Measurements from ENCODE around the gene EFHC2. TPM values are rescaled to one million over a fixed set of nuclear protein-coding genes. Genes with fewer than 3 reads are reported as not detected.

EFHC2 gene
- total RNA-seq, 1 donor from 2014 or later = not detected

GRCh38 chrX:44105228-44105913 is 238.1 kb downstream of the EFHC2 start:
- no peaks in the 10 kb centered on the region for H3K36me3 Mint-ChIP-seq (ENCODE audit: low read depth, unreplicated experiment)
- Histone ChIP-seq H3K4me2 (ENCODE audit: low read length) (no peak overlapping the region), H3K9ac (ENCODE audit: low read length) (no peak overlapping the region), H3K27ac (ENCODE audit: low read depth, low read length) (no peak overlapping the region), H3K4me3 (ENCODE audit: insufficient read depth, low read depth, low read length) (no peak overlapping the region), H4K20me1 (ENCODE audit: insufficient read depth, low read length) (no peaks in the 10 kb centered on the region), H3K9me3 (ENCODE audit: insufficient read depth, low read depth, low read length) (no peaks in the 10 kb centered on the region), H3K79me2 (ENCODE audit: insufficient read depth, low read length) (no peaks in the 10 kb centered on the region), H3K4me1 (ENCODE audit: insufficient read depth, low read length) (no peaks in the 10 kb centered on the region), H3K36me3 (ENCODE audit: insufficient read depth, low read length) (no peaks in the 10 kb centered on the region), H2AFZ (ENCODE audit: low read depth, low read length) (no peak overlapping the region), H3K27me3 (ENCODE audit: insufficient read depth, low read length) (no peaks in the 10 kb centered on the region)
- no peak overlapping the region for H3K4me3 Mint-ChIP-seq (ENCODE audit: unreplicated experiment)
- no peak for TF ChIP-seq EZH2 (IDR thresholded peaks at IDR 0.05; ENCODE audit: insufficient read depth, low read length)
- no peak for TF ChIP-seq CTCF (IDR thresholded peaks at IDR 0.05; ENCODE audit: insufficient read depth, low read depth, low read length)
- no peaks in the 10 kb centered on the region for H3K4me1 Mint-ChIP-seq (ENCODE audit: low read depth, unreplicated experiment)
- no peaks in the 10 kb centered on the region for H3K9me3 Mint-ChIP-seq (ENCODE audit: unreplicated experiment)
- DNase-seq (ENCODE audit: low read depth) (no peak), FAIRE-seq (peak; percentile 83)
- H3K27me3 Mint-ChIP-seq (ENCODE audit: low read depth, unreplicated experiment) = no peaks in the 10 kb centered on the region
- no peak overlapping the region for H3K27ac Mint-ChIP-seq (ENCODE audit: unreplicated experiment)

GRCh38 chrX:44104699-44105098 is 238.8 kb downstream of the EFHC2 start:
- no peak overlapping the region for H3K4me2 ChIP-seq (ENCODE audit: low read length)
- no peaks in the 10 kb centered on the region for H3K9me3 Mint-ChIP-seq (ENCODE audit: unreplicated experiment)
- no peaks in the 10 kb centered on the region for H3K4me1 Mint-ChIP-seq (ENCODE audit: low read depth, unreplicated experiment)
- TF ChIP-seq CTCF (IDR thresholded peaks at IDR 0.05; ENCODE audit: insufficient read depth, low read depth, low read length) = no peak
- TF ChIP-seq EZH2 (IDR thresholded peaks at IDR 0.05; ENCODE audit: insufficient read depth, low read length) = no peak
- H3K4me1 ChIP-seq (ENCODE audit: insufficient read depth, low read length) = no peaks in the 10 kb centered on the region
- H4K20me1 ChIP-seq (ENCODE audit: insufficient read depth, low read length) = no peaks in the 10 kb centered on the region
- H3K4me3 Mint-ChIP-seq (ENCODE audit: unreplicated experiment) = no peak overlapping the region
- no peaks in the 10 kb centered on the region for H3K27me3 ChIP-seq (ENCODE audit: insufficient read depth, low read length)
- H3K27me3 Mint-ChIP-seq (ENCODE audit: low read depth, unreplicated experiment) = no peaks in the 10 kb centered on the region
- no peaks in the 10 kb centered on the region for H3K79me2 ChIP-seq (ENCODE audit: insufficient read depth, low read length)
- H2AFZ ChIP-seq (ENCODE audit: low read depth, low read length) = no peak overlapping the region
- H3K36me3 Mint-ChIP-seq (ENCODE audit: low read depth, unreplicated experiment) = no peaks in the 10 kb centered on the region
- FAIRE-seq (no peak), DNase-seq (ENCODE audit: low read depth) (no peak)
- H3K9ac ChIP-seq (ENCODE audit: low read length) = no peak overlapping the region
- H3K36me3 ChIP-seq (ENCODE audit: insufficient read depth, low read length) = no peaks in the 10 kb centered on the region
- H3K27ac Mint-ChIP-seq (ENCODE audit: unreplicated experiment) = no peak overlapping the region
- H3K9me3 ChIP-seq (ENCODE audit: insufficient read depth, low read depth, low read length) = no peaks in the 10 kb centered on the region
- H3K4me3 ChIP-seq (ENCODE audit: insufficient read depth, low read depth, low read length) = no peak overlapping the region
- no peak overlapping the region for H3K27ac ChIP-seq (ENCODE audit: low read depth, low read length)

GRCh38 chrX:44101281-44101680 is 242.2 kb downstream of the EFHC2 start:
- no peak overlapping the region for H3K27ac ChIP-seq (ENCODE audit: low read depth, low read length)
- H3K79me2 ChIP-seq (ENCODE audit: insufficient read depth, low read length) = no peaks in the 10 kb centered on the region
- H3K36me3 Mint-ChIP-seq (ENCODE audit: low read depth, unreplicated experiment) = no peaks in the 10 kb centered on the region
- FAIRE-seq = no peak
- H3K4me2 ChIP-seq (ENCODE audit: low read length) = no peak overlapping the region
- H3K9me3 Mint-ChIP-seq (ENCODE audit: unreplicated experiment) = no peaks in the 10 kb centered on the region
- TF ChIP-seq EZH2 (IDR thresholded peaks at IDR 0.05; ENCODE audit: insufficient read depth, low read length) (no peak), CTCF (IDR thresholded peaks at IDR 0.05; ENCODE audit: insufficient read depth, low read depth, low read length) (no peak)
- H3K4me3 Mint-ChIP-seq (ENCODE audit: unreplicated experiment) = no peak overlapping the region
- DNase-seq (ENCODE audit: low read depth) = no peak
- H3K4me3 ChIP-seq (ENCODE audit: insufficient read depth, low read depth, low read length) = no peak overlapping the region
- no peaks in the 10 kb centered on the region for H3K4me1 Mint-ChIP-seq (ENCODE audit: low read depth, unreplicated experiment)
- no peak overlapping the region for H3K9ac ChIP-seq (ENCODE audit: low read length)
- H2AFZ ChIP-seq (ENCODE audit: low read depth, low read length) = no peak overlapping the region
- no peaks in the 10 kb centered on the region for H3K9me3 ChIP-seq (ENCODE audit: insufficient read depth, low read depth, low read length)
- no peaks in the 10 kb centered on the region for H3K27me3 Mint-ChIP-seq (ENCODE audit: low read depth, unreplicated experiment)
- no peak overlapping the region for H3K27ac Mint-ChIP-seq (ENCODE audit: unreplicated experiment)
- H3K27me3 ChIP-seq (ENCODE audit: insufficient read depth, low read length) = no peaks in the 10 kb centered on the region
- H3K36me3 ChIP-seq (ENCODE audit: insufficient read depth, low read length) = no peaks in the 10 kb centered on the region
- H4K20me1 ChIP-seq (ENCODE audit: insufficient read depth, low read length) = no peaks in the 10 kb centered on the region
- H3K4me1 ChIP-seq (ENCODE audit: insufficient read depth, low read length) = no peaks in the 10 kb centered on the region

All from astrocyte (in vitro differentiated cells and primary cell).